A549 (cell line): ENCODE data around the gene CACNA1G. TPM values are rescaled to one million over a fixed set of nuclear protein-coding genes. Genes with fewer than 3 reads are reported as not detected.

Source experiments
- ATAC-seq, 2 experiments: fragments of 200-7000 bp in 1 of 2; fragments of >200 bp in 1 of 2; cut with Nextera tagmentation in 1 of 2; cut with Tn5 transposase in 1 of 2; 3 replicates each; pipeline versions ENCODE4 v1.8.0 to v1.9.1; 2018 to 2020; ENCODE audit warnings: mild to moderate bottlenecking in 1 of 2, moderate library complexity in 1 of 2
- CTCF ChIA-PET: fragments of 300-600 bp; sonication (Branson Sonifier 250); formaldehyde crosslinking; extraction: SDS; loops from one replicate; lab custom pipeline; 2021; ENCODE audit warnings: antibody characterized with exemption, inconsistent platforms; lab: Yijun Ruan, JAX
- POLR2A ChIA-PET: fragments of 350-600 bp; formaldehyde crosslinking; extraction: SDS; loops from one replicate; lab custom pipeline; 2021; ENCODE audit warnings: antibody characterized with exemption, inconsistent platforms; lab: Yijun Ruan, JAX
- DNase-seq, 2 experiments: peaks; one replicate each; pipeline versions ENCODE4 v3.0.0 to v3.0.0-alpha.2; 2011 to 2016; ENCODE audit warnings: low read depth in 1 of 2, low spot score in 1 of 2
- FAIRE-seq: peaks from 2 replicates; lab custom pipeline; 2011; peaks lifted over from hg19 to GRCh38; lab: Jason Lieb, UNC
- H3K27ac ChIP-seq, 2 experiments: fragments of >200 bp; sonication (Bioruptor Twin); formaldehyde crosslinking; 3 replicates each; pipeline ENCODE4 v1.5.1; 2016 to 2017
- H3K4me1 ChIP-seq: fragments of >200 bp; sonication (Bioruptor Twin); formaldehyde crosslinking; 3 replicates; pipeline ENCODE4 v1.6.1; 2016
- H3K4me2 ChIP-seq: fragments of >200 bp; sonication (Bioruptor Twin); formaldehyde crosslinking; 3 replicates; pipeline ENCODE4 v1.6.1; 2016
- H3K4me3 ChIP-seq: fragments of >200 bp; sonication (Bioruptor Twin); formaldehyde crosslinking; 3 replicates; pipeline ENCODE4 v1.5.1; 2016
- H3K9me3 ChIP-seq: fragments of >200 bp; sonication (Bioruptor Twin); formaldehyde crosslinking; 3 replicates; pipeline ENCODE4 v1.6.1; 2016
- ATOH8 ChIP-seq: fragments of 250-450 bp; sonication (Bioruptor Pico); IDR thresholded peaks from 2 replicates; pipeline ENCODE4 v1.5.0; 2020; ENCODE audit warnings: low read depth, mild to moderate bottlenecking, moderate library complexity
- BHLHE40 ChIP-seq: IDR thresholded peaks from 2 replicates; pipeline ENCODE4 v1.6.1; 2012; ENCODE audit warnings: low read depth, low read length, inconsistent platforms
- CBX8 ChIP-seq: fragments of 200-600 bp; sonication (generic); IDR thresholded peaks from 2 replicates; pipeline ENCODE4 v1.6.1; 2016
- E2F6 ChIP-seq: IDR thresholded peaks from 2 replicates; pipeline ENCODE4 v1.6.1; 2012; ENCODE audit warnings: low read depth, borderline replicate concordance
- GATA3 ChIP-seq: IDR thresholded peaks from 2 replicates; pipeline ENCODE4 v1.6.1; 2012; ENCODE audit warnings: borderline replicate concordance
- HES2 ChIP-seq: fragments of >200 bp; sonication (Bioruptor Twin); formaldehyde crosslinking; IDR thresholded peaks from 2 replicates; pipeline ENCODE4 v1.6.1; 2016
- HOXA7 ChIP-seq: fragments of 250-450 bp; sonication (Bioruptor Pico); IDR thresholded peaks from 2 replicates; pipeline ENCODE4 v1.5.0; 2020; ENCODE audit warnings: mild to moderate bottlenecking, moderate library complexity
- HOXB13 ChIP-seq: fragments of 250-450 bp; sonication (Bioruptor Pico); IDR thresholded peaks from 2 replicates; pipeline ENCODE4 v1.5.0; 2020; ENCODE audit warnings: low read depth, mild to moderate bottlenecking, moderate library complexity
- JUN ChIP-seq, 2 experiments: fragments of >200 bp; sonication (Bioruptor Twin); formaldehyde crosslinking; IDR thresholded peaks; 2 replicates in 1 of 2; 3 replicates in 1 of 2; pipeline ENCODE4 v1.6.1; 2016 to 2017
- KDM1A ChIP-seq: fragments of 200-600 bp; sonication (generic); IDR thresholded peaks from 2 replicates; pipeline ENCODE4 v1.6.1; 2016; ENCODE audit warnings: low read depth, mild to moderate bottlenecking
- KDM5A ChIP-seq: fragments of 200-600 bp; sonication (generic); IDR thresholded peaks from 2 replicates; pipeline ENCODE4 v1.6.1; 2016; ENCODE audit warnings: antibody characterized with exemption, mild to moderate bottlenecking
- MAZ ChIP-seq: fragments of 150-350 bp; IDR thresholded peaks from 2 replicates; pipeline ENCODE4 v1.6.1; 2014; ENCODE audit warnings: antibody characterized with exemption, low read depth, low read length, borderline replicate concordance
- POLR2A ChIP-seq: IDR thresholded peaks from 2 replicates; pipeline ENCODE4 v1.6.1; 2012; ENCODE audit warnings: mild to moderate bottlenecking, low read length
- WGBS: methylation state at CpG from one replicate; pipeline ENCODE4 v1.1.6; 2017; ENCODE audit errors: missing lambda C conversion rate; 5-methylcytosine and 5-hydroxymethylcytosine counted together
- polyA plus RNA-seq, 4 experiments: library from polyadenylated mRNA; depleted of rRNA in 3 of 4; stranded (reverse); fragments of >200 nt; fragmentation: RNase III in 1 of 4; extraction: RNeasy Plus Mini Kit Qiagen cat#74134 plus additional on column Dnase treatment in 1 of 4; gene quantifications; 2 replicates in 3 of 4; 3 replicates in 1 of 4; pipeline ENCODE4 v1.2.3, GENCODE V29; 2011 to 2017
- TF ChIP-seq, protein P1 (sequence below): fragments of 450-650 bp; IDR thresholded peaks from 2 replicates; pipeline ENCODE4 v1.6.1; 2014; ENCODE audit warnings: antibody characterized with exemption
- TF ChIP-seq, protein P2 (sequence below): fragments of >200 bp; sonication (Bioruptor Twin); formaldehyde crosslinking; IDR thresholded peaks from 3 replicates; pipeline ENCODE4 v1.5.1; 2016

The CACNA1G gene
- polyA plus RNA-seq, 2 of the 4 experiments (the other 2 are of a cell fraction): 4.0 to 8.9 TPM

- POLR2A ChIA-PET: interaction anchor here (0.8 kb wide), 1 partner anchor 9 kb away, joined by 3 read pairs; no protein-coding TSS in a partner anchor
Observed at GRCh38 chr17:50533720-50534148, 26.8 kb upstream of the CACNA1G start.

DNA sequence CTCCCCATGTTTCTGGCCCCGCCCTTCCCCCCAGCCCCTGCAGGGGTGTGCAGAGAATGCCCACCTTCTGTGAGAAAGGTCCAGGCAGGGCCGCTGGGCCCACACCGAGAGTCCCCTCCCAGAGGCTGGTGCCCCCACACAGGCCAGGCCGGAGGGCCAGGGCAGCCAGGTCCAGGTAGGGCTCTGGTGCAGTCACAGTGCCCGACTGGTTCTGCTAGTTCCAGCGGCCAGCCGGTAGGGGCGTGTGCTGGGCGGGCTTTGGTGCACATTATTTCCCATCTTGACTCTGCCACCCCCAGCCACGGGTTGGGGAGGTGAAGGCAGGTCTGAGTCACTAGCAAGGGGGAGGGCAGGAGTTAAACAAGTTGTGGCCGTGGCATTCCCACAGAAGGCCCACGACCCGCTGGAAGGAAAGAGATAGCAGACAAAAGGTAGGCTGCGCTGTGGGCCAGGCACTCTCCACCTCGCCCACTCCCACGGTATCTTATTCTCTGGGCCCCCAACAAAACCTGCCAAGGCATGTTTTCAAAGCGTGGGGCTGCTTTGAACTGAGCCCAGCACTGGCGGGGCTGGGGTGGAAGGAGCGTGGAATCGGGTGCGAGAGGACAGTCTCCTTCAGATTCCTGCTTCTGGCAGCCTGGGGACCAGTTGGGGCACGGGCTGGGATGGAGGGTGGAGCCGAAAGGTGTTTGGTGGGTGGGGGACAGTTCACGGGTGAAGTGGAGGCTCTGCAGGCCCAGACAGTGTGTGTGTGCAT lies 26.1 kb upstream of the CACNA1G start:
- FAIRE-seq (no peak), DNase-seq (peak; percentile 39 to 81)

More at GRCh38 chr17:50533720-50534148, 26.8 kb upstream of the CACNA1G start:
- Histone ChIP-seq H3K4me2 (peak overlapping the region; percentile 83), H3K4me1 (peaks cover 32% of the 10 kb centered on the region), H3K4me3 (peak overlapping the region; percentile 15; the same call in 1 of the 3 replicates), H3K27ac (peak overlapping the region; percentile 38 to 81; a peak in 4 of 6 replicates), H3K9me3 (no peaks in the 10 kb centered on the region)
- TF ChIP-seq POLR2A (no peak; the same call in 1 of the 2 replicates), E2F6 (no peak), ATOH8 (CRISPR knock-in tag) (no peak), HOXB13 (CRISPR knock-in tag) (no peak), KDM1A (no peak), MAZ (no peak), HES2 (no peak), BHLHE40 (no peak), JUN (IDR thresholded peaks at IDR 0.05) (no peak), CBX8 (no peak), KDM5A (no peak)
- TF ChIP-seq, protein P1, sequence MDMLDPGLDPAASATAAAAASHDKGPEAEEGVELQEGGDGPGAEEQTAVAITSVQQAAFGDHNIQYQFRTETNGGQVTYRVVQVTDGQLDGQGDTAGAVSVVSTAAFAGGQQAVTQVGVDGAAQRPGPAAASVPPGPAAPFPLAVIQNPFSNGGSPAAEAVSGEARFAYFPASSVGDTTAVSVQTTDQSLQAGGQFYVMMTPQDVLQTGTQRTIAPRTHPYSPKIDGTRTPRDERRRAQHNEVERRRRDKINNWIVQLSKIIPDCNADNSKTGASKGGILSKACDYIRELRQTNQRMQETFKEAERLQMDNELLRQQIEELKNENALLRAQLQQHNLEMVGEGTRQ: no peak
- 22% methylated on average over 17 of the region's 17 CpGs for WGBS
- DNase-seq (no peak), ATAC-seq (peak; percentile 44 to 60), FAIRE-seq (peak; percentile 59)
- CTCF ChIA-PET: interaction anchor here (0.8 to 7.9 kb wide), 11 partner anchors 9 to 229 kb away, joined by 3 to 48 read pairs (median 4); no protein-coding TSS in a partner anchor

More for the DNA sequence above, 26.1 kb upstream of the CACNA1G start:
- Histone ChIP-seq H3K4me1 (peaks cover 34% of the 10 kb centered on the region), H3K27ac (peak overlapping the region; percentile 38 to 81; a peak in 4 of 6 replicates), H3K4me2 (peak overlapping the region; percentile 83), H3K9me3 (no peaks in the 10 kb centered on the region), H3K4me3 (peak overlapping the region; percentile 15; the same call in 1 of the 3 replicates)
- ChIA-PET CTCF (interaction anchor here (0.8 to 7.9 kb wide), 9 partner anchors 10 to 228 kb away, joined by 3 to 48 read pairs (median 3); no protein-coding TSS in a partner anchor), POLR2A (no interaction called here)
- 76% methylated on average over 16 of the region's 24 CpGs for WGBS
- TF ChIP-seq HOXA7 (CRISPR knock-in tag): no peak
- no peak for TF ChIP-seq JUN (IDR thresholded peaks at IDR 0.05)
- TF ChIP-seq HOXB13 (CRISPR knock-in tag): no peak
- TF ChIP-seq GATA3: 0 out of 2 replicates have a peak, but pooled peaks have one; percentile 5
- TF ChIP-seq HES2: no peak
- no peak for TF ChIP-seq MAZ
- TF ChIP-seq, protein P2, sequence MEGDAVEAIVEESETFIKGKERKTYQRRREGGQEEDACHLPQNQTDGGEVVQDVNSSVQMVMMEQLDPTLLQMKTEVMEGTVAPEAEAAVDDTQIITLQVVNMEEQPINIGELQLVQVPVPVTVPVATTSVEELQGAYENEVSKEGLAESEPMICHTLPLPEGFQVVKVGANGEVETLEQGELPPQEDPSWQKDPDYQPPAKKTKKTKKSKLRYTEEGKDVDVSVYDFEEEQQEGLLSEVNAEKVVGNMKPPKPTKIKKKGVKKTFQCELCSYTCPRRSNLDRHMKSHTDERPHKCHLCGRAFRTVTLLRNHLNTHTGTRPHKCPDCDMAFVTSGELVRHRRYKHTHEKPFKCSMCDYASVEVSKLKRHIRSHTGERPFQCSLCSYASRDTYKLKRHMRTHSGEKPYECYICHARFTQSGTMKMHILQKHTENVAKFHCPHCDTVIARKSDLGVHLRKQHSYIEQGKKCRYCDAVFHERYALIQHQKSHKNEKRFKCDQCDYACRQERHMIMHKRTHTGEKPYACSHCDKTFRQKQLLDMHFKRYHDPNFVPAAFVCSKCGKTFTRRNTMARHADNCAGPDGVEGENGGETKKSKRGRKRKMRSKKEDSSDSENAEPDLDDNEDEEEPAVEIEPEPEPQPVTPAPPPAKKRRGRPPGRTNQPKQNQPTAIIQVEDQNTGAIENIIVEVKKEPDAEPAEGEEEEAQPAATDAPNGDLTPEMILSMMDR: peak; percentile 23; the same call in 1 of the 3 replicates
- ATAC-seq: peak; percentile 77 to 86
